GM18951 (cell line): ENCODE measurements around the gene SORBS1.

ENCODE experiments used
- POLR2A ChIP-seq: IDR thresholded peaks from 4 replicates; pipeline ENCODE4 v1.6.1; 2011; ENCODE audit warnings: mild to moderate bottlenecking; ENCODE audit not compliant: insufficient read length, insufficient read depth; ENCODE audit errors: extremely low read depth
- in situ Hi-C: fragments of 300-500 bp; cut with MboI; formaldehyde crosslinking; loops from one replicate; pipeline ENCODE4 v1.12.0; 2022; ENCODE audit warnings: low sequenced_read_pairs, mixed read lengths, inconsistent platforms; ENCODE audit not compliant: unreplicated experiment

The SORBS1 gene

DNA sequence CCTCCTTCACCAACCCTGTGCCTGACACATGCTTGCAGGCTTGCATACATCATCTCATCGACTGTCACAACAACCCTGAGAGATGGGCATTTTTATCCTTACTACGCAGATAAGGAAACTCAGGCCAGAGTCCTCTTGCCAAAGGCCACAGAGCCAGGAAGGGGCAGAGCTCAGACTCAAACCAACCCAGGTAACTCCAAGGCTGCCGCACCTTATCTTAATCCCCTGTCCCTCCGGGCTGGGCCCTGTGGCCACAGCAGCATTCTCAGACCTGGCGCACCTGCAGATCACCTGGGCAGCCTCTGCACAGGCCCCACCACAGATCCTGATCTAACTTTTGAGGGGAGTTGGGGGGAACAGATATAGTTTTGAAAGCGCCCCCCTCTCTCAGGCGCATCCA is 35.1 kb downstream of the SORBS1 start:
- no peak for TF ChIP-seq POLR2A
- in situ Hi-C loops: no loop called here

DNA sequence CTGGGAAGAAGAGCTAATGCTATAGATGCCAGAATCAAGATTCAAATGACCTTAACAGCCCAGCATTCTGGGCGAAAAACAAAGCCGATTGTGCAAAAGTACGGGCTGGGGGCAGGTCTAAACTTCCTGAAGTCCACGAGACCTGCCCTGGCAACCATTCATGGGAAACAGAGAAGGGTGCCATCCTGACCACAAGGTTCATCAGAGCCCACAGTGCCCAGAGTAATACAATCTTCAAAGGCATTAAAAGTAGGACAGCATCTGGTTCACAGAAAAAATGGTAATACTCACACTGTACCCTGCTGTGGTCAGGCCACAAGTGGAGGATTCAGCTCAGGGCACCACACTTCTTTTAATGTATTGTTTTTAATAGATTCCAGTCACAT is 36.1 kb downstream of the SORBS1 start:
- in situ Hi-C loops: no loop called here
- TF ChIP-seq POLR2A: no peak

DNA sequence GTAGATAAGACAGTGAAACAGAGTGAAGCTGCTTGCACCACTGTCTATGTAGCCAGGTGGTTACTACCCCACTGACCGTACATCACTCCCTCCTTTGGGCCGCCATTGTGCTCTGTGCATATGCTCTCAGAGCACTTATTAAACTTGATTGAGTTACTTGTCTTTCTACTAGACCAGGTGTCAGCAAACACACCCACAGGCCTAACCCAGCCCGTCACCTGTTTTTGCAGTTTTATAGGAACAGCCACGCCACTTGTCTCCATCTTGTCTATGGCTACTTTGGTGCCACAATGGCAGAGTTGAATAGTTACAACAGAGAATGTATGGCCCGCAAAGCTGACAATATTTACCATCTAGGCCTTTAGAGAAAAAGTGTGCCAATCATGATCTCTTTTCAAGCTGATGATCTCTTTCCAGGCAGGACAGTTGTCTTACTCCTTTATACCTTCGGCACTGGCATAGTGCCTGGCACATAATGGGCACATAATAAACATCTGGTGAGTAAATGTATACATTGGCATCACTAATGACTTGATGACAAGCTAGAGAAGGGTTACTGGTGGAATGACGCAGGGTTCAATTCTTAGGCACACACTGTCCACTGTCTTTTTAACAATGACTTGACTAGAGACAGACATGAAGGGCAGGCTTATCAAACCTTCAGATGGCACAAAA is 36.7 kb downstream of the SORBS1 start:
- in situ Hi-C loops: no loop called here
- TF ChIP-seq POLR2A: no peak

DNA sequence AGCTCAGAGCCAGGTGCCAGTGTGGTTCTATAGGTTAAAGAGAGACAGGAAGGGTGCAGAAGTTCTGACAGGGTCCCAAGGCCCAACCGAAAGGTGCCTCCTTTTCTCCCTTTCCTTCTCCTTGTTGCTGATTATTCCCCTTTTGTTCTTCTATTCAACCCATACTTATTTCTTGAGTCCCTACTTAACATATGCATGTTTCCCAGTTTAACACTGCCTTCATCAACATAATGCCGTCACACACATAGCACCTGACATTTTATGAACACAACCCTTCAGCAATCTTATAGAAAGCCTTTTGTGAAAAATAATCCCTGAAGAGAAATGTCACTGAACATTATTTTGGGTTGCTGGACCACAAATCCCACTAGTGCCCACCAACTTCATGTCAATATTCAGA is 39.1 kb downstream of the SORBS1 start:
- in situ Hi-C loops: no loop called here
- no peak for TF ChIP-seq POLR2A

DNA sequence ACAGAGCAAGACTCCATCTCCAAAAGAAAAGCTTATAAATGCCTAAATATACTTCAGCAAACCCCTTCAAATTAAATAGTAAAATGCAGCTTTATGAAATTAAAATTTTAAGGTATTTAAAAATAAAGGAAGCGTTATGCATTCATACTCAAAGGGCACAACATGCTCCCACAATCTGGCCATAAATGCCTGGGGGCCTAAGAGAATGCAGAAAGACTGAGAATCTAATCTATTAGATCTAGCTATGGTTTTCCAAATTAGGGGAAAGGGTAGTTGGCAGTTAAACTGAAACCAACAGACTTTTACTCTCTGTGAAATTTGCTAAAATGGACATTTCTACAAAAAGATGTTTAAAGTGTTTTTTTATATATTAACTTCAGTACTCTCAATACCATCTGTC is 40.6 kb downstream of the SORBS1 start:
- in situ Hi-C loops: no loop called here
- no peak for TF ChIP-seq POLR2A

DNA sequence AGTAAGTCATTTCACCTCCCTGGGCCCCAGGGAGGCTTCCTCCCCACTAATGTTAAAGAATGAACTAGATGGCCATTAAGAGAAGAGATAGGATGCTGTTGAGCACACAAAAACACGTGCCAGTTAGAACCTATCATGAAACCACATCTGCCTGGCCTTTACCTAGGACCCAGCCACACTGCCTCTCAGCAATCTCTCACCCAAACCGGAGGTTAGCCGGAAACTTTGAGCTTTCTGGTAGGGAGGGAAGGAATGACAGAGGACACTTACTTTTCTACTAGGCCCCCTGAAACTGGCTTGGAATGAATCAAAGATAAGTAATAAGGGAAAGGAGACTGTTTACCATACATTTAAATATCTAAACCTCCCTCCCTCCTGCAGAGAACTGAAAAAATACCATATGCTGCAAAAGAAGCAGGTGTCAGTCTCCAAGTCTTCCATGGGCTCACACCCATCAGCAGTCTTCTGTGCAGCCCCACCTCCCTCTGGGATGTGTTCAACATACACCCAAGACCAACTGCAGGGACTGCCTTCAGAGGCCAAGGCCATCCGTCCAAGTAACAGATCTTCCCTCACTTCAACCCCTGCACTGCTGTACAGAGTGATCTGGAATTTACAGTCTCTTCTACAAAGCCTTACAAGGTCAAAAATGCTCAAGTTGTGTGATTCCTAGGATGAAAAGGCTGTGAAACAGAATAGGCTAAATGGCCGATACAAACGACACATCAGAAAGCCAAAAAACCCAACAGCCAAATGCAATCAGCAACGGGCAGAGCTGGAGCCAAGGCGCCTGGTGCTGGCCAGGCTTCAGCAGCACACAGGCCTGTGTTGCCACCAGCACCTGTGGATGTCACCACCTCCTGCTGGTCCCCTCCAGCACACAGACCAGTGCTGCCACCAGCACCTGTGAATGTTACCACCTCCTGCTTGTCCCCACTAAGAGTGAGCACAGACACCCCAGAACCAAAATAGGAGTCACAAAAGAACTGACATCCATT is 42.4 kb downstream of the SORBS1 start:
- TF ChIP-seq POLR2A: no peak
- in situ Hi-C loops: no loop called here

DNA sequence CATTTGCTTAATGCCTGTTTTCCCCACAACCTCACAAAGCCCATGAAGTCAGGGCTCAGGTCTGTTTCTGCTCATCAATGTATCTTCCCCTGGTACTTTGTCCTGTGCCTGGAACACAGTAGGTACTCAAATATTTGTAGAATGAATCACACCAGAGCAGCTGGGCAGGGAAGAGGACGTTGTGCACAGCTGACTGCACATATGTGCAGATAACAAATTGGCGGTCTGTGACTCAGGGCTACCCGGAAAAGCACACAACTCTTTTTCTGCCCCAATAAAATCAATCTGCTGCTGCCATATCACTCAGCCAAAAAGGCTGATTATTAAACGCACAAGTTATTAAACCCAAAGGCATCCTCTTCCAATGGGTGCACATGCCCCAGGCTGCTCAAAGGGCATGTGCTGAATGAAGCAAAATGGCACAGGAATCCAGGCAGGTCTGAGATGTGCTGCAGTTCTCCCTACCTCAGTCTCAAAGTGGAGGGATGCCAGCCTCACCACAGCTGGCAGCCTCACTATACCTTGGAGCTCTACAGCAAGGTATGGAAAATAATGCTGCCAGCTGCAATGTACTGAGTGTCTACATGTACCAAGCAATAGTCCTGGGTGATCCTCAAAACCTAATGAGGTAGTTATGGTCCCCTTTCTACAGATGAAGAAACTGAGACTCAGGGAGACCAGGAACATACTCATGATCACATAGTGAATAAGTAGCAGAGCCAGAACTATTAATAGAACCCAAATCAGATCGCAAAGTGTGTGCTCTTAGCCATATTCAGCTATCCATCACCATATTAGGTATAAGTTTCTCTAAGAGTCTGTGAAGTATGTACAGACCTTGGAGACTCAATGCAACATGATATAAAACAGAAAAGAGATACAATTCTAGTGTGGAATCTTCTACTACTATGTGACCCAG is 43.4 kb downstream of the SORBS1 start:
- in situ Hi-C loops: no loop called here
- no peak for TF ChIP-seq POLR2A

DNA sequence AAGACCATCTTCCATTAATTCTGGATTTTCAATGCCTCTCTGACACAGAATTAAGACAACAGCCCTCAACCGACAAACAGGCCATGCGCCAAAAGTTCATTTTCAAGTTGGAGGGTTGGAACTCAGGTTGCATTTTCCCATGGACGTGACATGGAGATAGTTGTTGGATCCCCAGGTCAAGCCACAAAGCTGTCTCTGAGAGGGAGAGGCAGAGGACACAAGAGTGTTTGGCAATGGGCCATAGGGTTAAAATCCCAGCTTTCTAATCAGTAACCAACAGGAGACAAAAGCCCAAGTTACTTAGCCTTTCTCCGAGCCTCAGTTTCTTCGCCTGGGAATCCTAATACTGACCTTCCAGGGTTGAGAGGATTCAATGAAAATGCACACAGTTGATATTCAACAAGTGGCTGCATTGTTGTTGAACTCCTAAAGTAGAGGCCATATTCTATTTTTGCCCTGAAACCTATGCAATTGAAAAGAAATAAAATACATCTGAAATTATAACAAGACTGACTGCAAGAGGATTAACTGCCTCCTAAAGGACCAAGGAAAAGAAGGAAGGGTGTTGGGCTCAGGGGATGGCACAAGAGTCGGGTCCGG is 44.3 kb downstream of the SORBS1 start:
- in situ Hi-C loops: no loop called here
- no peak for TF ChIP-seq POLR2A

DNA sequence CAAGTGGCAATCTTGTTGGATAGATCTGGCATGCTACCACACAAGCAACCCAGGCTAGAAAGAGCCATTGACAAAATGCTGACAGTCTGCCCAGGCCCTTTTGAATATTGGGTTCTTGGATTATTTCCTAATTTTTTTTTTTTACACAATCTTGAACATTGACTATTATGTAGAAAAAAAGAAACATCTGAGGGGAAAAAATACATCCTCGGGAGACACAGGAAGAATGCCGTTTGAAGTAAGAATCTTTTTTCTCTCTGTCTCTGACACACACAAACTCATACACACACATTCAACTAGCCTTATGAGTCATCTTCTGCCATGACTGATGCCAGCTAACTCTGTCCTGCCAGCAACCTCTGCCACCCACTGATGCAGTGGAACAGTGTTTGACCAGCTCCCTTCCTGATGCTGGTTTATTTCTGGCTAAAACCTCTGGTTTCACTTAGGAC is 47.2 kb downstream of the SORBS1 start:
- TF ChIP-seq POLR2A: no peak
- in situ Hi-C loops: no loop called here

DNA sequence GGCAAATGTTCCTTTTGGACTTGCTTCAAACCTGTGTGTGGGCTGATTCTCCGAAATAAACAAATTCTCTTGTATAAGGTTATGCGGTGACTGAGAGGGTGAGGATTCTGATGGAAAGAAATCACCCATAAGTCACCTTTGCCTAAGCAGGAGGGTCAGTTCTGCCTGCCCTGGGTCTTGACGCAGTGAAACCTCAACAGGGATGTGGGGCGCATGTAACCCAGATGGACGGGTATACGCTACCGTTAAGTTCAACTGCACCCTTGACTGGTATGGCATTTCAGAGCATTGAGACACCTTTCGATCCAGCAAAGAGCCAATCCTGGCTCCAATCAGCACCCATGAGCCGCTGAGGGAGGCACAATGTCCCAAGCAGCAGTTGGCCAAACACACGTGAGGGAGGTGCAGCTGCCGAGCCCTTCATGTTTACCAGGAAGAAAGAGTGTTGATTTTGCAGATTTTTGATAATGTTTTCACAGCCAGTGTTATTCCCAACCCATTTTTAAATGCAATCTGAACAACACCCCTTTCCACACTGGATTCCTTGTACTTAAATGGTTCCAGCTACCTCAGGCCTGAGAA is 48.1 kb downstream of the SORBS1 start:
- in situ Hi-C loops: no loop called here
- no peak for TF ChIP-seq POLR2A

DNA sequence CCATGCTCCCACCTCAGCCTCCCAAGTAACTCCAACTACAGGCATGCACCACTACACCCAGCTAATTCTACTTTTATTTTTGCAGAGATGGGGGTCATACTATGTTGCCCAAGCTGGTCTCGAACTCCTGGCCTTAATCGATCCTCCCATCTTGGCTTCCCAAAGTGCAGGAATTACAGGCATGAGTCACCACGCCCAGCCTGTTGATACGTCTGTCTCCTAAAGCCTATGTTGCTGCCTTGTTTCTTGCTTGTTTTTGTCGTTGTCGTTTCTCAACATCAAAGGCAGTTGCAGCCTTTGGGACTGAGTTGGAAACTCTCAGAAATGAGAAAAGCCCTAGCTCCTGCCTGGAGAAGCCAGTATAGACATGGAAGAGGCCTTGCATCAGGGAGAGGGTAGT is 49.9 kb downstream of the SORBS1 start:
- in situ Hi-C loops: no loop called here
- TF ChIP-seq POLR2A: no peak

DNA sequence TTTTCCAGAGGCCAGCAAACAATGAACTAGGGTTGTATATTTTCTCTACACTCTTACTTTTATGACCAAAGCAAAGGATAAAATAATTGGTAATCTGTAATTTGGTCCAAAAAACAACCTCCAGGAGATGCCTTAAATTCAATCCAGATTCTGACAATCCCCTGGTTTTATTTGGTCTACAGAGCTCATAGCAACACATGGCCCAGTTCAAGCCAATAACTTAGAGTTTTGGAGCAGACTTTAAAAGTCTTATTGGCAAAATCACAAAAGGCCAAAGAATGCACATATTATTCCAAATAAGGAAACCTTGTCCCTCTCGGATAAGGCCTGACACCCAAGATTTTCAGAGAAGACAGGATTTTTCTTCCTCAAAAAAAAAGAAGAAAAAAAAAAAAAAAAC is 51.9 kb downstream of the SORBS1 start:
- TF ChIP-seq POLR2A: no peak
- in situ Hi-C loops: no loop called here
